ENCODE measurements around the gene PLVAP.

The PLVAP gene

DNA sequence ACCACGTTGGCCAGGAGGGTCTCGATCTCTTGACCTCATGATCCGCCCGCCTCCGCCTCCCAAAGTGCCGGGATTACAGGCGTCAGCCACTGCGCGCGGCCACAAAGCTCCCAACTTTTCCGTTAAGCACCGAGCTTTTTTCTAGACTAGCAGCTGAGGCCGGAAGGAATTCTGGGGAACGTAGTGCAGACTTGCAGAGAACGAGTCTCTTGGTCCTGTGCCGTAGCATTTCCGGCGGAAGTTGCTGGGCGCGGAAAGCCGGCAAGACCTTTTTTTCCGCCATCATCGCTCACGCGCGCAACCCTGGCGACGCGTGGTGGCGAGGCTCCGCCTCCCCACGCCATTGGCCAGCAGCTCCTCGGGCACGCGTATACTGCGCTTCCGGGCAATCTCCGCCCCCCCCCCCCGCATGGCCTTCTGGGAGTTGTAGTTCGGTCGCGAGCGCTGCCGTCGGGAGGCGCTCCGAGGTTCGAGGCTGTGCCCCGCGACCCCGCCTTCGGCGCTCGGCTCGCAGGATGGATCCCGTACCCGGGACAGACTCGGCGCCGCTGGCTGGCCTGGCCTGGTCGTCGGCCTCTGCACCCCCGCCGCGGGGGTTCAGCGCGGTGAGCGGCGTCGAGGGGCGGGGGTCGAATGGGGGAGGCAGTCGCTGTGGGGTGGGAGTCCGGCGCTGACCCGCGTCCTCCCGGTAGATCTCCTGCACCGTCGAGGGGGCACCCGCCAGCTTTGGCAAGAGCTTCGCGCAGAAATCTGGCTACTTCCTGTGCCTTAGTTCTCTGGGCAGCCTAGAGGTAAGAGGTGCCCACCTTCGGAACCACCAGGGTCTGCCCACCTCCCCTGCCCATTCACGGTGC lies 42.7 kb upstream of the PLVAP start, which contains the start of gene MVB12A:
TSS of gene MVB12A (plus strand) at position 427 of the 854 bp plus-strand sequence. CDS start at position 516, 89 bp downstream.
- Mint-ChIP-seq H3K4me3 (peak within 1 kb of the TSS; percentile 93 to 95 (median 93)), H3K36me3 (ENCODE audit: low read depth) (peaks cover 4% of the 10 kb centered on the region), H3K27me3 (ENCODE audit: low read depth) (no peaks in the 10 kb centered on the region), H3K9me3 (no peaks in the 10 kb centered on the region), H3K4me1 (peaks cover 40% of the 10 kb centered on the region), H3K27ac (peak within 1 kb of the TSS; percentile 97 to 99 (median 99))
- no peak for TF ChIP-seq CTCF (IDR thresholded peaks at IDR 0.05; ENCODE audit: unreplicated experiment in 3 of 3)

DNA sequence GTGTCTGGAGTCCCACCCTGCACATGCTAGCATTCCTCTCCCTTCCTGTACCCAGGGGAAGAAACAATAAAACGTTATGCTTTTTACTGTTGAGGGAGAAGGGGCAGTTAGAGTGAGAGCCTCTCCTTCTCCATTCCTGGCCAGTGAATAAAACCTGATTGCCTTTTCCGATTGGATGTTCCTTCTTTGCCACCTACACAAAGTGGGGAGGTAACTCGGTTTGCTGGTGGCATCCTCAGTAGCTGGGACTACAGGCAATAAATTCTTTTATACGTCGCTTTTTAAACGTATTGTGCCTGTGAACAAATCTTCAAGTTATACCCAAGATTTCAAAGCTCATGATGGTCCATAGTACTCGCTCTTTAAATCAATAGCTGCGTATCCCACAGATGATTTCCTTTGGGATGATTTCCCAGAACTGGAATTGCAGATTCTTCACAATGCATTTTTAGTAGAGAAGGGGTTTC lies 42.0 kb upstream of the PLVAP start:
- Mint-ChIP-seq H3K27me3 (ENCODE audit: low read depth) (no peaks in the 10 kb centered on the region), H3K4me1 (peaks cover 37% of the 10 kb centered on the region), H3K9me3 (no peaks in the 10 kb centered on the region), H3K27ac (peak overlapping the region; percentile 97 to 99 (median 99)), H3K36me3 (ENCODE audit: low read depth) (peaks cover 4% of the 10 kb centered on the region), H3K4me3 (peak overlapping the region; percentile 93 to 95 (median 93))
- TF ChIP-seq CTCF (IDR thresholded peaks at IDR 0.05; ENCODE audit: unreplicated experiment in 3 of 3) = no peak

DNA sequence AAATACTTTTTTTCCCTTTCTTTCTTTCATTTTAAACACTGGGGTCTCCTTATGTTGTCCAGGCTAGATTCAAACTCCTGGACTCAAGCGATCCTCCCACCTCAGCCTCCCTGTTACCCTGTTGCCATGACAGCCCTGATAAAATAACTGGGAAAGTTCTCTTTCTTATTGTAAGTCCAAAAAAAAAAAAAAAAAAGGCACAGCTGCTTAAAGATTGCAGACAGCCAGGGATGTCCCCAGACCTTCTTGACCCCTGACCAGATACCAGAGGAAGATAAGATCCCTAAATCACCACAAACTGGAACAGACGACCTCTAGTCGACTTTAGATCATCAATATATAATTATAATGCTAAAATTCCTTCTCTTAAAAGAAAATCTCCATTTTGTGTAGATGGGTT lies 41.6 kb upstream of the PLVAP start:
- Mint-ChIP-seq H3K4me3 (peak overlapping the region; percentile 93 to 95 (median 93)), H3K27ac (peak overlapping the region; percentile 97 to 99 (median 99)), H3K36me3 (ENCODE audit: low read depth) (peaks cover 4% of the 10 kb centered on the region), H3K27me3 (ENCODE audit: low read depth) (no peaks in the 10 kb centered on the region), H3K9me3 (no peaks in the 10 kb centered on the region), H3K4me1 (peaks cover 37% of the 10 kb centered on the region)
- TF ChIP-seq CTCF (IDR thresholded peaks at IDR 0.05; ENCODE audit: unreplicated experiment in 3 of 3) = no peak

GRCh38 chr19:17415121-17415520 lies 38.0 kb upstream of the PLVAP start:
- Mint-ChIP-seq H3K9me3 (no peaks in the 10 kb centered on the region), H3K27me3 (ENCODE audit: low read depth) (no peaks in the 10 kb centered on the region), H3K27ac (peak overlapping the region; percentile 91 to 97 (median 95))

DNA sequence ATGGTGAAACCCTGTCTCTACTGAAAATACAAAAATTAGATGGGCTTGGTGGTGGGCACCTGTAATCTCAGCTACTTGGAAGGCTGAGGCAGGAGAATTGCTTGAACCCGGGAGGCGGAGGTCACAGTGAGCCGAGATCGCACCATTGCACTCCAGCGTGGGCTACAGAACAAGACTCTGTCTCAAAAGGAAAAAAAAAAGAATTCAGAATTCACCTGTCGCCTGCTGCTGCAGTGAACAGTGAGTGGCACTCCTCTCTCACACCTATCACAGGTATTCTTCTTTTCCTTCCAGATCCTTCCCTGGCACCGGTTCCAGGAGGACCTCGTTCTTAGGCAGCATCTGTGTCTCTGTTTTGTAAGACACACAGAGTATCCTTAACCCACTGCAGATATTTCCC lies 37.0 kb upstream of the PLVAP start:
- Mint-ChIP-seq H3K27me3 (ENCODE audit: low read depth) (no peaks in the 10 kb centered on the region), H3K36me3 (ENCODE audit: low read depth) (no peaks in the 10 kb centered on the region), H3K9me3 (no peaks in the 10 kb centered on the region), H3K4me3 (no peak overlapping the region), H3K4me1 (peaks cover 38% of the 10 kb centered on the region), H3K27ac (peak overlapping the region; percentile 68 to 95 (median 91))
- TF ChIP-seq CTCF (IDR thresholded peaks at IDR 0.05; ENCODE audit: unreplicated experiment in 3 of 3) = no peak

More at GRCh38 chr19:17415121-17415520, 38.0 kb upstream of the PLVAP start:
- H3K4me1 Mint-ChIP-seq = peaks cover 45% of the 10 kb centered on the region
- H3K4me3 Mint-ChIP-seq = peak overlapping the region; percentile 45 to 65 (median 54)
- H3K36me3 Mint-ChIP-seq (ENCODE audit: low read depth) = no peaks in the 10 kb centered on the region
- no peak for TF ChIP-seq CTCF (IDR thresholded peaks at IDR 0.05; ENCODE audit: unreplicated experiment in 3 of 3)

Data from nephron (organoid).